GM21528 (cell line): Measurements from ENCODE around the gene FAM180A.
"Not testable (repeated sequence)": the region's sequence is repeated elsewhere in the genome, so short reads cannot be mapped to it uniquely, and the experiment has no call there.

Experiments
- ATAC-seq: cut with Tn5 transposase; IDR thresholded peaks from one replicate; pipeline ENCODE4 v1.9.1; 2021; ENCODE audit warnings: mild to moderate bottlenecking, moderate library complexity; ENCODE audit not compliant: unreplicated experiment, low FRiP score

The FAM180A gene

DNA sequence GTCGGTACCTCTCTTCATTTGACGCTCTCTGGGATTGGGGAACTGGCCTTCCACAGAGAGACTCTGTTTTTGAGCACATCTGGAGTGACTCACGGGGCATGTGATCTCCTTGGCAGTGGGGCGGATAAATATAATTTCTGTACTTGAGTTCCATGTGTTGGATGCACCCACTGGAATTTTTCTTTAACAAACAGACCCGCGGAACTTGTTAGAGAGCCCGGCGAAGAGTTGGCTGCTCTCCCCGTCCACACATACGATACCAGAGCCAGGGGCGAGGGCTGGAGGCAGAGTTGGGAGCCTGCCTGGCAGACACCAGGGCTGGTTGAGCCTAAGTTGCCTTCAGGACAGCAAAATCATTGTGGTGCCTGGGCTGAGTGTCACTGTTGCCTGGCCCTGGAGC lies at the start of gene FAM180A:
Gene FAM180A (minus strand): TSS at position 44 of the 400 bp plus-strand sequence. CDS start 233 bp downstream, outside the sequence.
- ATAC-seq: no peak

DNA sequence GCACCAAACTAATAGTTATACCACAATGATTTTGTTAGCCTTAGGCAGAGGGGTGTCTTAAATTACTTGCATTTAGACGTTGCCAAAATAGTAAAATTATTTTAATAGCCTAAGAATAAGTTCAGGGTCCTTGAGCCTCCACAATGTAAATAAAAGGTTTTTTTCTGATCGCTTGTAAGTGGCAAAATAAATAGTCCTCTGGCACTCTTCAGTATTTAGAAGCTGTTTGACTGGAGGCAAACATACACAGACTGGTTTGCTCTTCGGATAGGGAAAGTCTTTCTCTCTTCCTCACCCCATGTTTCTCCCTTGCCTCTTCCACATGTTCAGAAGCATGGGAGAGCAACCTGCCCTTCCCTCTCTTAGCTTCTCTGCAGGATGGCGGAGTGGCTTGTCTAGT lies 49.5 kb upstream of the FAM180A start:
- ATAC-seq: no peak

DNA sequence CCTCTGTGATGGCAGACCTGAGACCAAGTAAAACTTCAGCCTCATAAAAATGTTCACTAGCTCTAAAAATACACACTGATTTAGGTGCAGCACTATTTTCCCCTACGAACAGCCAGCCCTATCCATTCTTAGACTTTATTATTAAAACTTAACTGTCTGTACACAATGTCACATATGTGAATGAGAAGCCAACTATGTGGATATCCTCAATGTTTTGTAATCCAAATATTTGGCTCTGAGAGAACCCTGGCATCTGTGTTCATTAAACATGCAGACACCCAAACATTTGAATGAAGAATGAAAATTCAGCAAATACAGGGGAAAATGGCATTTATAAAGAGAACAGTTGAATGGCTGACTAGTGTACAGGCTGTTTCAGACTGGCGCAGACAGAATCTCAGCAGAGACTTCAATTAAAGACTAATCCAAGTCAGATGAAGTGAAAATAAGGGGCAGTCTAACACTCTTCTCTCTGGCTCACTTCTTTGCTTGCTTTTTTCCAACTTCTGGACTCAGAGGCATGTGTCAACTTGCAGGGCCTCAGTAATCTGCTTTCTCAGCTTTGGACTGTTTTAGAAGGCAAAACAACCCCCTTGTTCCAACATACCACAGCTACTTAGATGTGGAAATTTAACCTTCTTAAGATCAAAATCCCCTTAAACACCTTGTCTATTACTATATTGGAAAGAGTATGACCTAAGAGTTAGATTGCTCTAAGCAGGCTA lies 47.4 kb upstream of the FAM180A start:
- ATAC-seq: no peak

DNA sequence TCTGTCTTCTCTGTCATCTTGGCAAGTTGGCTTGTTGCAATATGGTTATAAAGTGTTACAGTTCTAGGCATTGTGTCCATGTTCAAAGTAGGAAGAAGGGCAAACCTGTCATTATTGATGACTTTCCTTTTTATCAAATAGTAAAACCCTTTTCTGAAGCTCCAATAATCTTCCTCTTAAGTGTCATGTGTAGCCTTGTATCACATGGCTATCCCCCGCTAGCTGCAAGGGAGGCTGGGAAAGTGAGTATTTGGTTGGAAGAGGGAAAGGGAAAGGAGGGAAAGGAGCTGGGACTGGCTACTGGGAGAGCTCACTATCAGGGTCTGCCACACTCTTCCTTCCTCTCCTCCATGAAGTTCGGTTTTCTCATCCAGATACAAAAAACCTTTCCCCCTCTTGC lies 45.2 kb upstream of the FAM180A start:
- no peak for ATAC-seq

DNA sequence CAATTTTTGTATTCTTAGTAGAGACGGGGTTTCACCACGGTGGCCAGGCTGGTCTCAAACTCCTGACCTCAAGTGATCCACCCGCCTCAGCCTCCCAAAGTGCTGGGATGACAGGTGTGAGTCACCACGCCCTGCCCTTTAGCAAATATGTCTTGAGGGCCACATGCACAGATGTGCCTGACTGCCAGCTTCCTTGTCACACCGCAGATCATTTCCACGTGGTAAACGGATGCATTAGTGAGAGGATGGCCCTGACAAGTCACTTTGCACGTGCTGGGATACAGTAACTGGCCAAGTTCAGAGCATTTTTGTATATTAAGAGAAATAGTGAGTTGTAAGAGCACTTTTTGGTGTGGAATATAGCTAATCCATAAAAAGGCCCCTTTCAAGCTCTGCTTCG lies 44.3 kb upstream of the FAM180A start:
- ATAC-seq: no peak

DNA sequence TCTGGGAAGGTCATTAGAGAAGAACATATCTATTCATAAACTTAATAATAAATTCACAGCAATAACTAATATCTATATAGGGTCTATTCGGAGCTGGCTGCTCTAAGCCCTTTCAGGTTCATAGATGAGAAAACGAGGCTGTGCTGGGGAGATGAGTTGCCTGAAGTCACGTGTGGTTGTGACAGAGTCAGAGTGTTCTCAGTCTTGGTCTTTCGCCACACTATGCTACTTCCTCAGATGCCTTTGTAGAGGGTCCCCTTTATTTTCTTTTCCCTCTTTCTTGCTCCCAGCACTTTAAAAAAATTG lies 43.7 kb upstream of the FAM180A start:
- ATAC-seq: no peak

DNA sequence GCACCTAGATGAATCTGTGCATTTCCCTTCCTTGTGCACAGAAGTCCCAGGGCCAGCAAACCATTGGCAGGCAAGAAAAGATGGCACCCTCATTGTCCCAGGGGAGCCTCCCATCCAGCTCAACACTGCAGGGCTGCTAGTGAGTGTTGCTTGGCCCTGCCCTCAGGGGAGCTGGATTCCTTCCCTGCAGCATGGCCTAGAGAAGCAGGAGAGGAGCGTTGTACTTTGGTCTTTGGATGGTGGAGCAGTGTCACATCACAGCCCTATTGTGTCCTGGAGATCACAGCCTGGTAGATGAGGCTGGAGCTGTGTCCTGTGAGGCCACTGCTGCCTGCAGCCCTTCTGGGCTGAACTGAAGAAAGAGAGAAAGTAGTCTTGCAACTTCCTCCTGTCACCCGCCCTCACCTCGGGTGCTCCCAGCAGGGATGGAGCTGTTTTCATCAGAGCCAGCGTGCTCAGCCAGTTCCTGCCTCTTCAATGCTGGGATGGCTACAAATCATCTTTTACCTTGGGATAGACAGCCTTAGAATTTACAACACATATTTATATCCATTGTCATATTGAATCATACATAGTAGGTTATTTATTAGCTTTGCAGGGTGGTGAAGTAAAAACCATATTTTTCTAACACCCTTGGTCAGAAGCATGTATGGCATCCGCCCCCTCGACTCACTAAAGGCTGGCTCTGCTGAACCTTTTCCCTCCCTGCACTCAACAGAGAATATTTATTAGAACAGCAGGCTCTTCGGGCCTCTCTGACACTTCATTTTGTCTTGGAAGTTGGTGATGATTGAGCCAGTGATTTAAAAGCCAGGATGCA lies 43.1 kb upstream of the FAM180A start:
- no peak for ATAC-seq

DNA sequence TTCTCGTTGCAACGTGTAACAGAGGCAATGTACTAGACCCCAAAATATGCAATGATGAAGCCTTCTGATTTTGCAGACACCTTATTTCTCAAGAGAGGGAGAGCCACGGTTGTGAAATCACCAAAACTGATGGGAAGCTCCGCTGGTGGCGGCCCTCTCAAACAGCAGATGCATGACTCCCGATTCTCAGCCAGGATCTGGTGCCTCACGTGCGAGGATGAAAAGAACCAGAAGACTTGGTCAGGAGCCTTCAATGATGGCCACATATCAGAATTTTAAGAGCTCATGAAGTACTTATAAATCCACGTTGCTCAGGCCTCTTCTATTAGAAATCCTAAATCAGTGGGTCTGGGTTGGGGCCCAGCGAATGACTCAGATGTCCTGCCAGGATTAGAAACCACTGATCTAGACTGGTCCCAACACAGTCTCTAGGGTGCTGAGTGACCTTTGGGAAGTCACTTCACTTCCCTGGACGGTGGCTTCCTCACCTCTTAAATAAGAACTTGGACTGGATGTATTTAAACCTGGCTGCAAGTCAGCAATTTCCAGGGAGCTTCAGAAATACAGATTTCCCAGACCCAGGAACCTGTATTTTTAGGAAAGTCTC lies 41.9 kb upstream of the FAM180A start:
- ATAC-seq: no peak

DNA sequence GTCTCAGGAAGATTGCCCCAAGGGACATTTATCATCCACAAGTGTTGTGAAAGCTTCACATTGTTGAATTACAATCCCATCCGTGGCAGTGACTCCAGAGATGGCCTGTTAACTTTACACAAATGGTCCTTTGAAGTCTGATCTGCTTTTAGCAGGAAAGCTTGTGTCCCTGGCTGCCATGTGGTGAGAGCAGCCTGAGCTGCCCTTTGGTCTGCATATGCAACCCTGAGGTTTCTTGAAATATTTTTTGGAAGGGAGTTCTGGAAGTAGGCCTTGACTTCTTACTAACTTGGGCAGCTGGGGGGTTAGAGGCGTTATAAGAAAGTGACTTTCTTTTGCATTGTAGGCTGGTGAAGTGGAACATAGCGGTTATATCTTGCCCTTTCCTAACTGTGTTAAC lies 41.3 kb upstream of the FAM180A start:
- ATAC-seq: no peak

DNA sequence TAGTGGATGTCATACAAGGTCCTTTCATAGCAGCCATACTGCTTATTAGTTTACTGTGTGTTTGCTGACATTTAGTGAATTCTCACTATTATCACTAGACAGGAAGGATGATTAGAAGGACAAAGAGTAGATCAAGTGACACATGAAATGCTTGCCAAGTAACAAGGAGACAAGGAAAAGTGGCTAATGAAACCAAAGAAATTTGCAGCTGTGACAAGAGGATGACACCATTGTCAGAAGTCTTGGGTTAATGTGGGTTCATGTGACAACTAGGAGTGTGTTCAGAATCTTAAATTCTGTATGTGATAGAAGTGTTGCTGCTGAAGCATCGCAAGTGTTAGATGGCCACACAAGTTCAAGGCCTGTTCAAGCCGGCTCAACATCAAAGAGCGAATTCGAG lies 40.8 kb upstream of the FAM180A start:
- ATAC-seq: no peak

DNA sequence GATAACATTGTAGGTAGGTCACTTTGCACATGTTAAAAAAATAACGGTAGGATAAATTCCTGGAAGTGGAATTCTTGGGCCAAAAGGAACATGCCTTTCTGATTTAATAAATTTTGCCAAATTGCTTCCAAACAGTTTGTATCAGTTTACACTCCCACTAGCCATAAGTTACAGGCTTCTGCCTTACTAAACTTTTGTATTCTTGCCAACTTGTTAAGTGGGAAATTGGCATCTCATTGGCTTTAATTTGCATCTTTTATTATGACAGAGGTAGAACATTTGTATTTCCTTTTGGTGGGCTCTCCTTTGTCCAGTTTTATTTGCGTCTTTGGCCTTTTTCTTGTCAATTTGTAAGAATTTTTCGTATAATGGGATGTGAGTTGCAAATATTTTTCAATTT lies 38.3 kb upstream of the FAM180A start:
- no peak for ATAC-seq

DNA sequence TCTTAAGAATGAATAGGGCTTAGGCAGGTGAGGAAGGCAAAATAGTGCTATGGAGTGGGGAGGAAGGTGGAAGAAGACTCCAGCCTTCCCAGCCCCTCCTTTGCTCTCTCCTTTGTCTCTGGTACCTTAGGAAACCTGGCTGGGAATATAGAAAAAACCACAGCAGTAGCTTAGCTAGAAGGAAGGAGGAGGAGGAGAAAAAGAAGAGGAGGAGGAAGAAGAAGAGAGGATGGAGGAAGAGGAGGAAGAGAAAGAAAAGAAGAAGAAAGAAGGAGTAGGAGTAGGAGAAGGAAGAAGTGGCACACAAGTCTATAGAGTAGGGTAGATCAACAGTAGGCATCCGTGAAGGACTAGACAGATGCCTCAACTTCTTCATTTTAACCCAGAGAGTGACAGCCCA lies 36.5 kb upstream of the FAM180A start:
- no peak for ATAC-seq

DNA sequence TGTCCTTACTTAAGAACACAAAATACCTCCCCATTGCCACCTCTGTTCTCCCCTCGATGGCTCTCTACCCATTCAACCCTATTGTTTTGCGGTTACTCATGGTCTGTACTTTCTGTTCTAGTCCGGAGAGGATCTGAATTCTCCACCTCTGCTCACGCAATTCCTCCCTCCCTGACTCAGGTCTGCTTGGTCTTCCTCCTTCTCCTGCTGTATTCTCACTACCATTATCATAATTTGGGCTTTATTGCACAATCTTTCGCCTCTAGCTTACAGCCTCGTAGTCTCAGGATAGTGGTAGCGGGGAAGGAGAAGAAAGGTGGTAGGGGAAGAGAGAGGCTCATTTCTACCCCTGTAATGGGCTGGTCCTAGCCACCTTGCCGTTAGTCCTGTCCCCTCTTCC lies 35.4 kb upstream of the FAM180A start:
- ATAC-seq: no peak

DNA sequence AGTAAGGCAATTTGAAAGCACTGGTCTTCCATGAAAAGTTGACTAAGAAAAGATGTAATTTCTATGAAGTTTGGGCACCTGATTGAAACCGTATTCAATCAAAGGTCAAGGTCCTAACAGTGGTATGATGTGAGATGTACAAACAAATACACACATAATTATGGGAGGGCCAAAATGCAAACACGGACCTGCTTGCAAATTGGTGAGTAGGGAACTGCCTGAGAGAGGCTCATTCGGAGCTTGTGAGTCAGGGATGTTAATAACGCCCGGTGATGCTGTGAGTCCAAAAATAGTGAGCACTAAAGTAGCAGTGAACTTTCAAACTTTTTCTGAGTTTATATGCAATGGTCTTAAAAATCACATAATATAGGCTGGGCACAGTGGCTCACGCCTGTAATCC lies 34.2 kb upstream of the FAM180A start:
- ATAC-seq: no peak

DNA sequence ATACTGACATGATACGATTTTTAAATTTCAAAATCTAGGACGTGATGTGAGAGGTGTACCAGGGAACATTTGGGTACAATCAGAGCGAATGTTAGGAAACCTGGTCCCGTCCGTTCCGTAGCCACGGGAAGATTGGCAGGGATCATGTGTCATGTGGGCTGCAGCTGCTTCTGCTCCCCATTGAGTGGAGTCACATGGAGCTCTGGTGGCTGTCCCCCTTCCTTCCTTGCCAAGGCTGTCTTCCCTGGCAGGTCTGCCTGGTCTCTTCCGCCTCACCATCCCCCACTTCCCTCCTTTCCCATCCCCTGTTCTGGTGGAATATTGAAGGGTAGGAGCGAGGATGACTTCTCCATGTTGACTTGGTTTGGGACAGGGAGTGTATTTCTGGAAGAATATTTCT lies 33.8 kb upstream of the FAM180A start:
- no peak for ATAC-seq

DNA sequence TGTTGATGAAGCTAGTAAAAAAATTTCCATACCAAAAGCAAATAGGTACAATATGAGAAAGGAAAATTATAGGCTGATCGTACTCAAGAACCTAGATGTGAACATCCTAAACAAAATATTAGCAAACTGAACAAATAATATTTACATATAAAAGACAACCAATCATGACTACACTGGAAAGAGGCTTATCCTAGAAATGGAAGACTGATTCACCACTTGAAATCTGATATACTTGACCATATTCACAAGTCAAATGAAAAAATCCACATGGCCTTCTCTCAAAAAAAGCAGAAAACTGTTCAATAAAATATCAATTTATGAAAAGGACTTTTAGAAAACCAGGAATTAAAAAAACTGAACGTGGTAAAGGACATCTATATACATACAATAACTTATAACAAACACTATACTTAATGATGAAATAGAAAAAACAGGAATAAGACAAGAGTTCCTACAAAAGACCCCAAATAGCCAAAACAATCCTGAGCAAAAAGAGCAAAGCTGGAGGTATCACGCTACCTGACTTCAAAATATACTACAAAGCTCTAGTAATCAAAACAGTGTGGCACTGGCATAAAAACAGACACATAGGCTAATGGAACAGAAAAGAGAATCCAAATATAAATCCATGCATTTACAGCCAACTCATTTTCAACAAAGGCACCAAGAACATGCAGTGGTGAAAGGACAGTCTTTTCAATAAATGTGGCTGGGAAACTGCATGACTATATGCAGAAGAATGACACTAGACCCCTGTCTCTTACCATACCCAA lies 29.2 kb upstream of the FAM180A start:
- ATAC-seq: no peak

DNA sequence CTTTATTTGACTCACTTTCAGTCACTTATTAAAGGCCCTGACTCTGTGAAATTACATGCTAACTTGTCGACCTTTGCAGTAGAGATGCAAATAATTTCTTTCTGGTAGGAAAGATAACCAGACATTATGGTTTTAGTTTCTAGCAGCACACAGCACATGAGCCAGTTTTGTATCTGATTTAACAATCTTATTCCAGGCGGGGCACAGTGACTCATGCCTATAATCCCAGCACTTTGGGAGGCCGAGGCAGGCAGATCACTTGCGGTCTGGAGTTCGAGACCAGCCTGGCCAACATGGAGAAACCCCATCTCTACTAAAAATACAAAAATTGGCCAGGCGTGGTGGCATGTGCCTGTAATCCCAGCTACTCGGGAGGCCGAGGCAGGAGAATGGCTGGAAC lies 27.3 kb upstream of the FAM180A start:
- ATAC-seq: not testable (repeated sequence)

DNA sequence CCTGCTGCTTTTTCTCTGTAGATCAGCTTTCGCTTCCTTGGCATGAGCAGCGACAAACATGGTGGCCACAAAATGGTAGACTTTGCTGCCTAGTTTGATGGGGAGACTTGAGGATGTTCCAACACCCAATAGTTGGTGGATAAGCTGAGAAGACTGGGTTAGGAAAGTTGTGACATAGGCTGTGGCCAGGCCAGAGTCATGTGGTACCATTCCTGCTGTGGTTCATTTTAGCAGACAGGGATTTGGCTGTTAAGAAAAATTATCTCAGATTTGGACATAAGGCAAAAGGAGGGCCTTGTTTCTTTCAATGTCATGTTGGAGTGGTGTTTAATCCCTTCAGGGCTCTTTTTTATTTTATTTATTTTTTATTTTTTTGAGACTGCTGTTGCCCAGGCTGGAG lies 26.6 kb upstream of the FAM180A start:
- ATAC-seq: no peak

DNA sequence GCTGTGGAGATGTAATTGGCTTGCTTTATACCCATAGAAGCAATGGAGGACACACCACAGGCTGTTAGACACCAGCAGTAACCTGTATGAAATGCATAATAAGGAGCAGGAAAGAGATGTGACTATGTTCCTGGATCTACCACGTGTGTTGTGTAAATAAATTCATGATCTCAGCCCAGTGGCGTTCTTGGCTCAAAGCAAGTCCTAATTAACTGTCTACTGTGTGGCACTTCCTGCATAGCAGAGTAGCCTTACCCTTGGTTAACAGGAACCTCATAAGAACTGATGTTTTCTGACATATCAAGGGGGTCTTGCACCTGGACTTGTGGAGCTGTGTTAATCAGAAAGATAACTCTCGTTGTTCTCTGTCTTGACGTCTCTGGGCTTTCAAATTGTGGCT lies 25.7 kb upstream of the FAM180A start:
- no peak for ATAC-seq

DNA sequence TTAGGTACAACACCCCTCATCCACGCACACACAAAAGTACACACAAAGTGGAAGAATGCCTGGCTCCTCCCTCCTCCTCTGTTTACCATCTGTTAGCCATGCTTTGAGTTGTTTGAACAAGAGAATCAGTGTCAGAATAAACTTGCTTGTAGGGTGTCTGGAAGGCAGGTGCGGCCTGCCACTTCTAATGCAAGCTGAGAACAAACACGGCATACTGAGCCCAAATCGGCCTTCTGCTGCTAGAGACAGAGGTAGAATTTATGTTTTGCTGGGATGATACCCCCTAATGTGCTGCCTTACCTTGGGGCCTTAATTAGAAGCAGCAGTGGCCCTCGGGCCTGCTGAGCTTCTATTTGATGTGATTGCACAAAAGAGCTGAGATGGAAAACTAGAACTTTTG lies 24.9 kb upstream of the FAM180A start:
- no peak for ATAC-seq

DNA sequence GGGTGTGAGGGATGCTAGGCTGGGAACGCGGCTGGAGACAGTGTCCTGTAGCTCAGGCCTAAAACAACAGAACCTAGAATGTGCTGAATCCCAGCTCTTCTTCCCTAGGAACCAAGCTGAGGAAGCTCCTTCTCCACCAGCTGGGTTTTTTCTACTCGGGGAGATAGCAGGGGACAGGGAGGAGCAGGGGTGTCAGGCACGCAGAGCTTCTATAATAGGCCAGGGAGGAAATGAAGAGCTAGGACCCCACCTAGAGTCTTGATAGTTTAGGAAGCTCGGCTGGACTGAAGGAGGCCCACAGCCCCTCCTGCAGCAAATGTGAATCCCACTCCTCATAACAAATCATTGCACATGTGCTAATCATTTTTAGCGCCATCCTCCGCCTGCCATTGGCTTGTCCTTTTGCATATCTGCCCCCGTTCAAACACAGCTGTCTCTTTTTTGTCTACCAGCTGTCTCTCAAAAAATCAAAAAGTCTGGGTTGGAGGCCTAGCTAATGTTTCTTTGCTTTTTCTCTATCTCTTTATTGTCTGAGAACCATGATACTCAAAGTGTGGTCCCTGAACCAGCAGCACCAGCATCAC lies 24.1 kb upstream of the FAM180A start:
- ATAC-seq: no peak
